Endothelial cell of umbilical vein (primary cell): Measurements from ENCODE around the gene NUP214. TPM values are rescaled to one million over a fixed set of nuclear protein-coding genes. Genes with fewer than 3 reads are reported as not detected.

Experiments
- BruUV-seq: library from RNA; stranded (reverse); fragments of 400-500 nt; replicated peaks from 2 replicates; lab custom pipeline; 2021; lab: Mats Ljungman, UMichigan
- CTCF ChIA-PET: fragments of 300-600, 350-600 bp; sonication (Branson Sonifier 250); formaldehyde crosslinking; loops from one replicate; lab custom pipeline; 2021; ENCODE audit warnings: antibody characterized with exemption, inconsistent platforms; lab: Charles Lee
- POLR2A ChIA-PET: fragments of 300-600, 350-600 bp; sonication (Branson Sonifier 250); formaldehyde crosslinking; loops from one replicate; lab custom pipeline; 2021; ENCODE audit warnings: antibody characterized with exemption, inconsistent platforms; lab: Charles Lee
- DNase-seq: peaks from one replicate; pipeline ENCODE4 v3.0.0-alpha.2; 2011; ENCODE audit warnings: low read depth, low spot score
- FAIRE-seq: peaks from 2 replicates; lab custom pipeline; 2011; peaks lifted over from hg19 to GRCh38; lab: Jason Lieb, UNC
- H2AFZ ChIP-seq: 2 replicates; pipeline ENCODE4 v1.6.0; 2012; ENCODE audit warnings: low read depth, low read length, control low read depth, inconsistent platforms
- H3K27ac ChIP-seq: 2 replicates; pipeline ENCODE4 v1.5.1; 2011; ENCODE audit warnings: low read depth, mild to moderate bottlenecking, control low read depth, low read length, moderate library complexity; ENCODE audit not compliant: insufficient read depth
- H3K27me3 ChIP-seq, 2 experiments: 2 replicates each; pipeline versions ENCODE4 v1.6.0 to v1.6.1; 2011; ENCODE audit warnings: low read length in 2 of 2, mixed read lengths in 1 of 2; ENCODE audit not compliant: control insufficient read depth in 2 of 2, insufficient read depth in 2 of 2
- H3K36me3 ChIP-seq, 2 experiments: 2 replicates in 1 of 2; 3 replicates in 1 of 2; pipeline ENCODE4 v1.5.1; 2011; ENCODE audit warnings: low read length in 2 of 2, mild to moderate bottlenecking in 1 of 2, moderate library complexity in 1 of 2; ENCODE audit not compliant: control insufficient read depth in 2 of 2, insufficient read depth in 2 of 2; ENCODE audit errors: extremely low read depth in 1 of 2
- H3K4me1 ChIP-seq: 3 replicates; pipeline ENCODE4 v1.5.1; 2011; ENCODE audit warnings: mild to moderate bottlenecking, low read length; ENCODE audit not compliant: control insufficient read depth, insufficient read depth; ENCODE audit errors: extremely low read depth
- H3K4me2 ChIP-seq: 2 replicates; pipeline ENCODE4 v1.6.1; 2011; ENCODE audit warnings: low read length, control low read depth, mixed read lengths; ENCODE audit not compliant: insufficient read depth
- H3K4me3 ChIP-seq, 3 experiments: fragments of 200-600 bp in 1 of 3; sonication (generic), shearing (Covaris generic) in 1 of 3; replicated peaks in 1 of 3; 2 replicates each; pipeline ENCODE4 v1.5.1; 2011 to 2016; ENCODE audit warnings: control low read depth in 3 of 3, low read length in 3 of 3, mild to moderate bottlenecking in 2 of 3, inconsistent platforms in 1 of 3, low read depth in 1 of 3, moderate library complexity in 1 of 3; ENCODE audit not compliant: insufficient read depth in 1 of 3
- H3K79me2 ChIP-seq: 2 replicates; pipeline ENCODE4 v1.6.0; 2012; ENCODE audit warnings: low read length, inconsistent platforms; ENCODE audit not compliant: control insufficient read depth, insufficient read depth
- H3K9ac ChIP-seq: replicated peaks from 2 replicates; pipeline ENCODE3; 2011; ENCODE audit warnings: low read length, control low read depth; ENCODE audit not compliant: insufficient read depth; ENCODE audit errors: extremely low read depth
- H3K9me1 ChIP-seq: replicated peaks from 3 replicates; pipeline ENCODE4 v1.6.0; 2011; ENCODE audit warnings: mild to moderate bottlenecking, low read length; ENCODE audit not compliant: control insufficient read depth, insufficient read depth; ENCODE audit errors: extremely low read depth
- H3K9me3 ChIP-seq: replicated peaks from 2 replicates; pipeline ENCODE4 v1.5.1; 2012; ENCODE audit warnings: low read length, inconsistent platforms; ENCODE audit not compliant: control insufficient read depth, insufficient read depth
- H4K20me1 ChIP-seq: replicated peaks from 2 replicates; pipeline ENCODE3; 2011; ENCODE audit warnings: mild to moderate bottlenecking, low read length; ENCODE audit not compliant: control insufficient read depth, insufficient read depth; ENCODE audit errors: extremely low read depth
- CTCF ChIP-seq, 2 donors: IDR thresholded peaks; 1 replicate in 1 of 2; 2 replicates in 1 of 2; pipeline ENCODE4 v1.5.1; 2011; ENCODE audit warnings: low read length in 2 of 2, mild to moderate bottlenecking in 2 of 2, moderate library complexity in 2 of 2, control low read depth in 1 of 2, inconsistent platforms in 1 of 2, low read depth in 1 of 2; ENCODE audit not compliant: insufficient read depth in 1 of 2; ENCODE audit errors: extremely low read depth in 1 of 2
- GATA2 ChIP-seq: IDR thresholded peaks from 2 replicates; pipeline ENCODE4 v1.7.0; 2011; ENCODE audit warnings: low read depth, mild to moderate bottlenecking, moderate library complexity, mixed read lengths, low read length; ENCODE audit not compliant: insufficient read length, insufficient read depth
- JUN ChIP-seq: IDR thresholded peaks from 2 replicates; pipeline ENCODE4 v1.6.1; 2011; ENCODE audit warnings: borderline replicate concordance, low read depth; ENCODE audit not compliant: insufficient read length, insufficient read depth
- MYC ChIP-seq: IDR thresholded peaks from one replicate; pipeline ENCODE4 v1.6.1; 2011; ENCODE audit warnings: mild to moderate bottlenecking, low read depth, low read length
- POLR2A ChIP-seq: IDR thresholded peaks from 2 replicates; pipeline ENCODE4 v1.6.1; 2012; ENCODE audit warnings: low read depth, mild to moderate bottlenecking, control low read depth, low read length
- POLR2AphosphoS5 ChIP-seq: IDR thresholded peaks from 2 replicates; pipeline ENCODE4 v1.6.1; 2012; ENCODE audit warnings: low read depth, mild to moderate bottlenecking, control low read depth, low read length, moderate library complexity; ENCODE audit not compliant: insufficient read depth
- dilution Hi-C: fragments of 300-500 bp; cut with MboI; formaldehyde crosslinking; loops from one replicate; pipeline ENCODE4 v1.15.0; 2019; ENCODE audit warnings: low sequenced_read_pairs; ENCODE audit not compliant: extremely low pct_ligation_motif_present
- intact Hi-C: fragments of 100-400 bp; cut with micrococcal nuclease; formaldehyde crosslinking; loops from one replicate; pipeline ENCODE4 v1.10.0; 2022
- polyA plus RNA-seq, 4 experiments: library from polyadenylated mRNA; depleted of rRNA in 3 of 4; stranded (reverse) in 3 of 4; unstranded in 1 of 4; fragments of >200 nt; gene quantifications; 2 replicates each; pipeline versions ENCODE4 v1.2.1 to v1.2.3, GENCODE V29; 2011 to 2012; ENCODE audit warnings: missing spikeins in 1 of 4
- total RNA-seq: library from RNA; stranded (reverse); gene quantifications from 2 replicates; pipeline ENCODE4 v1.2.3, GENCODE V29; 2021
- TF ChIP-seq, protein P1 (sequence below): IDR thresholded peaks from 2 replicates; pipeline ENCODE4 v1.6.1; 2011; ENCODE audit not compliant: insufficient read depth, insufficient read length

The NUP214 gene
- total and polyA plus RNA-seq, 2 donors (not counting 3 experiments of a cell fraction or from before 2014, with no cell fraction given): 28.7 to 65.9 TPM

DNA sequence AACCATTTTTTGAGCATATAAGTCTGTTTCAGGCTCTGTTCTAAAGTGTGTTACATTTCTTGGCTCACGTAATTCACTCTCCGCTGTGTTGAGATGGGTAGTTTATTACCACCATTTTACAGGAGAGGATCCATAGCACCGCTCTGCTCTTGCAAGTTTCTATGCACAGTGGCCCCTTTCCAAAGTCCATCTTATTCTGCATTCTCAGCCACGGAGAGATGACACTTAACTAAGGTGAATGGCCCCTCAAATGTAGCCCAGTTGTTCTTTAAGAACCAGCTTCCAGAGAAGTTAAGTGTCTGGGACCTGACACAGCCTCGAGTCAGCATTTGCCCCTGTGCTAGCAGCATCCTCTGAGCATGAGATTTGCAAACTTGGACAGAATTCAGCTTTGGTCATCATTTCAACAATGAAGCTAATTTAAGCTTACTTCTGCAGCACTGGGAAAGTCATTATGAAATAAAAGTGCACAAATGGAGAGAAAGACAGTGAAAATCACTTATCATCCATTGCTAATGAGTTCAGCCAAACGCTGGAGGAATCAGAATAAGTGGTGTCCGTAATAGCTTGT, 89.0 kb downstream of the NUP214 start:
- TF ChIP-seq MYC (no peak), POLR2A (peak; percentile 21), POLR2AphosphoS5 (no peak), CTCF (IDR thresholded peaks at IDR 0.05; ENCODE audit: extremely low read depth in 1 of 2, insufficient read depth in 1 of 2, low read depth in 1 of 2, low read length in 2 of 2) (no peak), JUN (no peak), GATA2 (no peak)
- TF ChIP-seq, protein P1, sequence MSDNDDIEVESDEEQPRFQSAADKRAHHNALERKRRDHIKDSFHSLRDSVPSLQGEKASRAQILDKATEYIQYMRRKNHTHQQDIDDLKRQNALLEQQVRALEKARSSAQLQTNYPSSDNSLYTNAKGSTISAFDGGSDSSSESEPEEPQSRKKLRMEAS: no peak
- dilution Hi-C loops: no loop called here
- POLR2A ChIA-PET: interaction anchor here (0.9 to 1.7 kb wide), 6 partner anchors 24 to 117 kb away, joined by 3 to 5 read pairs (median 4); no protein-coding TSS in a partner anchor

More for the DNA sequence above, 89.0 kb downstream of the NUP214 start:
- Histone ChIP-seq H3K9me3 (no peaks in the 10 kb centered on the region), H3K9me1 (no peaks in the 10 kb centered on the region), H3K4me1 (peaks cover 38% of the 10 kb centered on the region), H3K9ac (no peak overlapping the region), H3K27ac (peak overlapping the region; percentile 65), H3K4me2 (peak overlapping the region; percentile 56), H4K20me1 (no peaks in the 10 kb centered on the region), H3K4me3 (peak overlapping the region in 1 of 3 experiments; percentile 11), H2AFZ (no peak overlapping the region), H3K27me3 (no peaks in the 10 kb centered on the region), H3K79me2 (no peaks in the 10 kb centered on the region), H3K36me3 (peaks cover 2% of the 10 kb centered on the region in 2 experiments)
- intact Hi-C loops: no loop called here
- DNase-seq: no peak
- no peak for FAIRE-seq
- BruUV-seq: no TSS peak
- CTCF ChIA-PET: interaction anchor here (0.7 to 3.4 kb wide), 16 partner anchors 9 to 136 kb away, joined by 3 to 20 read pairs (median 7); partner anchors contain the start of gene FAM78A
